Adrenal gland (tissue), 12 donors: Measurements from ENCODE around the gene HHAT. TPM values are rescaled to one million over a fixed set of nuclear protein-coding genes. Genes with fewer than 3 reads are reported as not detected.

ENCODE experiments used
- DNase-seq, 7 donors: peaks; one replicate each; pipeline ENCODE4 v3.0.0-alpha.2; 2019 to 2020
- H3K27ac ChIP-seq, 5 donors: fragments of 200-600 bp; sonication (generic) in 4 of 5; 1 replicate in 3 of 5; 2 replicates in 2 of 5; pipeline versions ENCODE4 v1.5.1 to v1.8.0; 2016 to 2020; ENCODE audit warnings: mild to moderate bottlenecking in 1 of 5
- H3K27me3 ChIP-seq: fragments of 200-600 bp; 2 replicates; pipeline ENCODE4 v1.8.0; 2021
- H3K36me3 ChIP-seq, 2 donors: fragments of 200-600 bp; replicated peaks in 1 of 2; 1 replicate in 1 of 2; 2 replicates in 1 of 2; pipeline versions ENCODE4 v1.5.1 to v1.8.0; 2018 to 2022
- H3K4me1 ChIP-seq, 2 donors: fragments of 200-600 bp; replicated peaks in 1 of 2; 1 replicate in 1 of 2; 2 replicates in 1 of 2; pipeline versions ENCODE4 v1.5.1 to v1.8.0; 2018 to 2021
- H3K4me3 ChIP-seq, 4 donors: fragments of 200-600 bp; sonication (generic) in 3 of 4; one replicate each; pipeline ENCODE4 v1.5.1; 2016 to 2018
- H3K9me3 ChIP-seq, 3 donors: fragments of 200-600 bp; sonication (generic) in 1 of 3; replicated peaks in 1 of 3; 1 replicate in 2 of 3; 2 replicates in 1 of 3; pipeline versions ENCODE4 v1.5.1 to v1.8.0; 2016 to 2021
- CTCF ChIP-seq, 6 experiments: fragments of 450-650 bp in 4 of 6; fragments of 200-600 bp in 2 of 6; sonication (generic) in 1 of 6; IDR thresholded peaks; 1 replicate in 5 of 6; 2 replicates in 1 of 6; pipeline versions ENCODE4 v1.5.1 to v1.8.0; 2016 to 2021; ENCODE audit warnings: antibody characterized with exemption in 6 of 6, mild to moderate bottlenecking in 2 of 6, moderate library complexity in 1 of 6
- POLR2A ChIP-seq, 2 donors: fragments of 450-650 bp; IDR thresholded peaks; one replicate each; pipeline ENCODE4 v1.6.1; 2017; ENCODE audit warnings: antibody characterized with exemption in 2 of 2, mild to moderate bottlenecking in 2 of 2, moderate library complexity in 1 of 2
- WGBS, 4 donors: extraction: QIAGEN DNeasy Blood & Tissue Kit in 2 of 4; methylation state at CpG; one replicate each; pipeline versions ENCODE4 v1.1.5 to v1.1.7; 2013 to 2017; 5-methylcytosine and 5-hydroxymethylcytosine counted together
- intact Hi-C, 2 donors: fragments of 100-400 bp; cut with DNase I; formaldehyde crosslinking; loops; one replicate each; pipeline versions ENCODE4 v1.14.1 to v1.15.0; 2022 to 2023
- polyA plus RNA-seq, 3 donors: library from polyadenylated mRNA; stranded (reverse); fragments of 200-250 nt in 2 of 3; fragments of 350-450 nt in 1 of 3; fragmentation: Illumina TruSeq in 1 of 3; extraction: RNeasy Lipid Tissue Mini Kit (QIAGEN cat#74804) in 1 of 3; gene quantifications; one replicate each; pipeline ENCODE4 v1.2.3, GENCODE V29; 2013 to 2014
- total RNA-seq, 9 donors: library from RNA; depleted of rRNA in 4 of 9; stranded (reverse); fragments of >200 nt in 4 of 9; fragments of 120-200 nt in 1 of 9; fragmentation: NEBNext Ultra II Directional in 1 of 9; extraction: Animal tissue kit (Norgen Biotek cat#: 25700) in 1 of 9; gene quantifications; one replicate each; pipeline versions ENCODE4 v1.1.0 to v1.2.4, GENCODE V29; 2013 to 2023
- donor health status: healthy with polysubstance abuse.
- donor health status: Bipolar disorder and iron deficiency.
- donor health status: DM: yes; HTN: yes; CAD: no.
- donor health status: DM: no; HTN: no; CAD: no.
- donor health status: DM: no; HTN: no; CAD: no.
- donor health status: DM: yes; HTN: yes; CAD: no.

Gene HHAT
- total and polyA plus RNA-seq, 12 donors = 3.1 to 26.7 (median 12.3) TPM

- no peak overlapping the region for H3K27ac ChIP-seq
- TF ChIP-seq POLR2A (IDR thresholded peaks at IDR 0.05) (no peak), CTCF (IDR thresholded peaks at IDR 0.05) (no peak)
- DNase-seq = no peak
- 57 to 65% (median 62%) methylated on average over 1 of the region's 1 CpG; no CpG with 5 or more reads in 1 of the 4 donors for WGBS, 4 donors
- no peaks in the 10 kb centered on the region for H3K36me3 ChIP-seq
- no peaks in the 10 kb centered on the region for H3K4me1 ChIP-seq
- intact Hi-C loops = no loop called here
- no peaks in the 10 kb centered on the region for H3K27me3 ChIP-seq
- H3K4me3 ChIP-seq = no peak overlapping the region
- H3K9me3 ChIP-seq = no peaks in the 10 kb centered on the region
These were observed 366.3 kb downstream of the HHAT start for GRCh38 chr1:210695026-210695425.

- no peak for TF ChIP-seq CTCF (IDR thresholded peaks at IDR 0.05)
- no peak for TF ChIP-seq POLR2A (IDR thresholded peaks at IDR 0.05)
- no peak overlapping the region for H3K27ac ChIP-seq
- intact Hi-C loops = no loop called here
- DNase-seq = no peak
- no peaks in the 10 kb centered on the region for H3K36me3 ChIP-seq
- no peaks in the 10 kb centered on the region for H3K27me3 ChIP-seq
- H3K4me3 ChIP-seq = no peak overlapping the region
- no peaks in the 10 kb centered on the region for H3K9me3 ChIP-seq
- 52 to 86% (median 66%) methylated on average over 1 of the region's 1 CpG for WGBS, 4 donors
- H3K4me1 ChIP-seq = no peaks in the 10 kb centered on the region
These were observed 368.0 kb downstream of the HHAT start for GRCh38 chr1:210696709-210697108.

- Histone ChIP-seq H3K27ac (no peak overlapping the region), H3K4me3 (no peak overlapping the region), H3K9me3 (no peaks in the 10 kb centered on the region), H3K36me3 (no peaks in the 10 kb centered on the region), H3K4me1 (no peaks in the 10 kb centered on the region), H3K27me3 (no peaks in the 10 kb centered on the region)
- no peak for DNase-seq
- TF ChIP-seq CTCF (IDR thresholded peaks at IDR 0.05) (no peak), POLR2A (IDR thresholded peaks at IDR 0.05) (no peak)
- WGBS, 4 donors = 62 to 81% (median 75%) methylated on average over 3 of the region's 3 CpGs
- intact Hi-C loops = no loop called here
These were observed 368.5 kb downstream of the HHAT start for GRCh38 chr1:210697185-210697584.

GRCh38 chr1:210698661-210699060 is 370.0 kb downstream of the HHAT start:
- DNase-seq = no peak
- intact Hi-C loops = no loop called here
- Histone ChIP-seq H3K27ac (no peak overlapping the region), H3K4me3 (no peak overlapping the region), H3K36me3 (no peaks in the 10 kb centered on the region), H3K27me3 (no peaks in the 10 kb centered on the region), H3K4me1 (no peaks in the 10 kb centered on the region), H3K9me3 (no peaks in the 10 kb centered on the region)
- no peak for TF ChIP-seq CTCF (IDR thresholded peaks at IDR 0.05)
- no peak for TF ChIP-seq POLR2A (IDR thresholded peaks at IDR 0.05)
- 73 to 90% (median 80%) methylated on average over 4 to 5 of the region's 5 CpGs for WGBS, 4 donors
